Prostate gland (tissue), 2 donors: ENCODE data around the gene WDR48. TPM values are rescaled to one million over a fixed set of nuclear protein-coding genes. Genes with fewer than 3 reads are reported as not detected.

Experiments
- DNase-seq: peaks from one replicate; pipeline ENCODE4 v3.0.0-alpha.2; 2019; ENCODE audit warnings: low spot score
- H3K27ac ChIP-seq, 2 donors: fragments of 200-600 bp; sonication (generic); 2 replicates each; pipeline ENCODE4 v1.5.1; 2017 to 2019
- H3K27me3 ChIP-seq: fragments of 200-600 bp; sonication (generic); replicated peaks from 2 replicates; pipeline ENCODE4 v1.5.1; 2019; ENCODE audit not compliant: insufficient read depth
- H3K36me3 ChIP-seq, 2 donors: fragments of 200-600 bp; sonication (generic); 1 replicate in 1 of 2; 2 replicates in 1 of 2; pipeline versions ENCODE4 v1.5.1 to v1.8.1; 2017 to 2019
- H3K4me1 ChIP-seq: fragments of 200-600 bp; sonication (generic); replicated peaks from 2 replicates; pipeline ENCODE4 v1.5.1; 2019
- H3K4me3 ChIP-seq, 2 donors: fragments of 200-600 bp; sonication (generic); 2 replicates each; pipeline ENCODE4 v1.5.1; 2017 to 2019
- H3K9me3 ChIP-seq: fragments of 200-600 bp; sonication (generic); 2 replicates; pipeline ENCODE4 v1.5.1; 2017
- POLR2A ChIP-seq: fragments of 450-650 bp; IDR thresholded peaks from one replicate; pipeline ENCODE4 v1.6.1; 2016; ENCODE audit warnings: antibody characterized with exemption, mild to moderate bottlenecking
- POLR2AphosphoS5 ChIP-seq: sonication (generic); formaldehyde crosslinking; IDR thresholded peaks from one replicate; pipeline ENCODE4 v1.6.1; 2017; ENCODE audit warnings: antibody characterized with exemption
- WGBS: methylation state at CpG from one replicate; pipeline ENCODE4 v1.1.5; 2018; 5-methylcytosine and 5-hydroxymethylcytosine counted together
- intact Hi-C: fragments of 100-400 bp; cut with DNase I; formaldehyde crosslinking; loops from one replicate; pipeline ENCODE4 v1.14.2; 2022
- total RNA-seq, 2 donors: library from RNA; depleted of rRNA; stranded (reverse); fragments of >200 nt; gene quantifications; one replicate each; pipeline ENCODE4 v1.1.0, GENCODE V29; 2016
- TF ChIP-seq, protein P1 (sequence below), 4 experiments: fragments of 200-600 bp in 2 of 4; fragments of 450-650 bp in 2 of 4; sonication (generic) in 2 of 4; IDR thresholded peaks; 1 replicate in 3 of 4; 2 replicates in 1 of 4; pipeline ENCODE4 v1.5.1; 2016 to 2019; ENCODE audit warnings: antibody characterized with exemption in 4 of 4, mild to moderate bottlenecking in 2 of 4, moderate library complexity in 2 of 4

Gene WDR48
- total RNA-seq, 2 donors from 2014 or later, result 22.5 to 46.7 TPM

GRCh38 chr3:39086144-39086543, 34.3 kb downstream of the WDR48 start:
- TF ChIP-seq, protein P1, sequence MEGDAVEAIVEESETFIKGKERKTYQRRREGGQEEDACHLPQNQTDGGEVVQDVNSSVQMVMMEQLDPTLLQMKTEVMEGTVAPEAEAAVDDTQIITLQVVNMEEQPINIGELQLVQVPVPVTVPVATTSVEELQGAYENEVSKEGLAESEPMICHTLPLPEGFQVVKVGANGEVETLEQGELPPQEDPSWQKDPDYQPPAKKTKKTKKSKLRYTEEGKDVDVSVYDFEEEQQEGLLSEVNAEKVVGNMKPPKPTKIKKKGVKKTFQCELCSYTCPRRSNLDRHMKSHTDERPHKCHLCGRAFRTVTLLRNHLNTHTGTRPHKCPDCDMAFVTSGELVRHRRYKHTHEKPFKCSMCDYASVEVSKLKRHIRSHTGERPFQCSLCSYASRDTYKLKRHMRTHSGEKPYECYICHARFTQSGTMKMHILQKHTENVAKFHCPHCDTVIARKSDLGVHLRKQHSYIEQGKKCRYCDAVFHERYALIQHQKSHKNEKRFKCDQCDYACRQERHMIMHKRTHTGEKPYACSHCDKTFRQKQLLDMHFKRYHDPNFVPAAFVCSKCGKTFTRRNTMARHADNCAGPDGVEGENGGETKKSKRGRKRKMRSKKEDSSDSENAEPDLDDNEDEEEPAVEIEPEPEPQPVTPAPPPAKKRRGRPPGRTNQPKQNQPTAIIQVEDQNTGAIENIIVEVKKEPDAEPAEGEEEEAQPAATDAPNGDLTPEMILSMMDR (IDR thresholded peaks at IDR 0.05), result no peak
- no peak for TF ChIP-seq POLR2AphosphoS5
- TF ChIP-seq POLR2A, result no peak
- Histone ChIP-seq H3K4me1 (no peaks in the 10 kb centered on the region), H3K9me3 (no peaks in the 10 kb centered on the region), H3K4me3 (no peak overlapping the region), H3K27ac (no peak overlapping the region), H3K27me3 (no peaks in the 10 kb centered on the region), H3K36me3 (no peaks in the 10 kb centered on the region)
- 86% methylated on average over 4 of the region's 4 CpGs for WGBS
- no peak for DNase-seq
- intact Hi-C loops, result no loop called here

- no peak overlapping the region for H3K4me3 ChIP-seq
- TF ChIP-seq POLR2A (no peak), POLR2AphosphoS5 (no peak)
- TF ChIP-seq, protein P1 (IDR thresholded peaks at IDR 0.05), result no peak
- 94% methylated on average over 3 of the region's 3 CpGs for WGBS
- H3K27me3 ChIP-seq, result no peaks in the 10 kb centered on the region
- no peak for DNase-seq
- H3K9me3 ChIP-seq, result no peaks in the 10 kb centered on the region
- H3K4me1 ChIP-seq, result no peaks in the 10 kb centered on the region
- intact Hi-C loops, result no loop called here
- no peak overlapping the region for H3K27ac ChIP-seq
- no peaks in the 10 kb centered on the region for H3K36me3 ChIP-seq
Measured at GRCh38 chr3:39088456-39088855, 36.6 kb downstream of the WDR48 start.

- Histone ChIP-seq H3K4me3 (no peak overlapping the region), H3K36me3 (no peaks in the 10 kb centered on the region), H3K27me3 (no peaks in the 10 kb centered on the region), H3K27ac (no peak overlapping the region), H3K9me3 (no peaks in the 10 kb centered on the region), H3K4me1 (no peaks in the 10 kb centered on the region)
- intact Hi-C loops, result no loop called here
- TF ChIP-seq POLR2A (no peak), POLR2AphosphoS5 (no peak)
- TF ChIP-seq, protein P1 (IDR thresholded peaks at IDR 0.05), result no peak
- WGBS, result 85% methylated on average over 3 of the region's 3 CpGs
- no peak for DNase-seq
Measured at GRCh38 chr3:39088889-39089288, 37.1 kb downstream of the WDR48 start.

GRCh38 chr3:39090922-39091321, 39.1 kb downstream of the WDR48 start:
- Histone ChIP-seq H3K36me3 (no peaks in the 10 kb centered on the region), H3K4me1 (no peaks in the 10 kb centered on the region), H3K27me3 (no peaks in the 10 kb centered on the region), H3K9me3 (no peaks in the 10 kb centered on the region), H3K4me3 (no peak overlapping the region), H3K27ac (no peak overlapping the region)
- no peak for DNase-seq
- no peak for TF ChIP-seq POLR2A
- intact Hi-C loops, result no loop called here
- 84% methylated on average over 2 of the region's 2 CpGs for WGBS

DNA sequence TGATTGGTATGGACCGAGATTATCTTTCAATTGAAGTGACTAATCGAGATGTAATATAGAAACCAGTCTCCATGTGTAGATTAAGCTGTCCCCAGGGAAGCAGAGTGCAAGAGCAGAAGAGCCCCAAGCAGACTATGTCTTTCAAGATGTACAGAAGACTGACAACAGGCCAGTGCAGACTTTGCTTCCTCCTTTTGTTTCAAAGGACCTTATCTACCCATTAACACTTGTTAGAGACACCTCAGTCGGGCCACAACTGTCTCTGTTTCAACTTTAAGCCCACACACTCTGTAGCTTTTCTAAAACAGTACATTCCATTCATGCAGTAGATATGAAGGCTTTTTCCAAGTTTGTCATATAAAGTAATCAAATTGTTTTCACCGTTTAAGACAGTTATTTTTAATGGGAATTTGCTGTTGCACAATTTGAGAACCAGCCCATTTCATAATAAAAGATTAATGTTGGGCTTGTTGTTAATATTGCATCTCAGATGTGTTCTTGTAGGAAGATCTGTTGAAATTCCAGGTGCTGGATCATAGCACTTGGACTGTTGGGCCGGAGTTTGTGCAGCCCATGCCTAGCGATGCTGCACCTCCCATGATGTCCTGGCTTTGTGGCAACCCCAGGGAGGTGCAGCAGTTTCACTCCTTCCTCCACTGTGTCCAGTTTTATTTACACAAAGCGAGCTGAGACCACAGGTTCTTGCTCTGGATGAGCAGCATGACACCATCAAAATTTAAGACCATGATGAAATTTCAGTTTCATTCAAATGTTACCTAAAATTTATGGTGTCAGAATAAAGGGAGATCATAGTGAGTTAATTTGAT, 43.2 kb downstream of the WDR48 start:
- Histone ChIP-seq H3K27me3 (no peaks in the 10 kb centered on the region), H3K27ac (no peak overlapping the region), H3K9me3 (no peaks in the 10 kb centered on the region), H3K4me3 (no peak overlapping the region), H3K4me1 (peaks cover 4% of the 10 kb centered on the region), H3K36me3 (peaks cover 0 to 16% of the 10 kb centered on the region in 2 donors)
- intact Hi-C loops, result no loop called here
- WGBS, result 65% methylated on average over 7 of the region's 7 CpGs
- DNase-seq, result no peak
- TF ChIP-seq POLR2AphosphoS5 (no peak), POLR2A (no peak)
- TF ChIP-seq, protein P1 (IDR thresholded peaks at IDR 0.05), result no peak
